WERI-Rb-1 (cell line): ENCODE results near the gene SFXN5.

Experiments
- DNase-seq: peaks from one replicate; pipeline ENCODE4 v3.0.0-alpha.2; 2020
- H3K27ac ChIP-seq: fragments of 250-450 bp; sonication (Bioruptor Pico); 2 replicates; pipeline ENCODE4 v1.5.1; 2020; ENCODE audit warnings: mild to moderate bottlenecking, moderate library complexity
- H3K27me3 ChIP-seq: fragments of 250-450 bp; sonication (Bioruptor Pico); 2 replicates; pipeline ENCODE4 v1.5.1; 2021; ENCODE audit warnings: mild to moderate bottlenecking, low read depth, moderate library complexity; ENCODE audit not compliant: insufficient read depth, severe bottlenecking
- H3K36me3 ChIP-seq: fragments of 250-450 bp; sonication (Bioruptor Pico); 2 replicates; pipeline ENCODE4 v1.5.1; 2020; ENCODE audit warnings: mild to moderate bottlenecking, moderate library complexity
- H3K4me3 ChIP-seq: 2 replicates; pipeline ENCODE4 v1.5.1; 2011; ENCODE audit warnings: low read depth, mild to moderate bottlenecking, control low read depth, low read length
- H3K9me3 ChIP-seq: fragments of 250-450 bp; sonication (Bioruptor Pico); 2 replicates; pipeline ENCODE4 v1.5.1; 2021; ENCODE audit warnings: mild to moderate bottlenecking, moderate library complexity; ENCODE audit not compliant: severe bottlenecking
- TF ChIP-seq, protein P1 (sequence below): IDR thresholded peaks from 2 replicates; pipeline ENCODE4 v1.5.1; 2011; ENCODE audit warnings: low read depth, mild to moderate bottlenecking, control low read depth, inconsistent platforms, low read length

Gene SFXN5

GRCh38 chr2:72991439-72991725 lies 80.1 kb downstream of the SFXN5 start:
- no peaks in the 10 kb centered on the region for H3K27me3 ChIP-seq
- H3K36me3 ChIP-seq = peaks cover 3% of the 10 kb centered on the region; the same call in 1 of the 2 replicates
- no peak overlapping the region for H3K4me3 ChIP-seq
- TF ChIP-seq, protein P1, sequence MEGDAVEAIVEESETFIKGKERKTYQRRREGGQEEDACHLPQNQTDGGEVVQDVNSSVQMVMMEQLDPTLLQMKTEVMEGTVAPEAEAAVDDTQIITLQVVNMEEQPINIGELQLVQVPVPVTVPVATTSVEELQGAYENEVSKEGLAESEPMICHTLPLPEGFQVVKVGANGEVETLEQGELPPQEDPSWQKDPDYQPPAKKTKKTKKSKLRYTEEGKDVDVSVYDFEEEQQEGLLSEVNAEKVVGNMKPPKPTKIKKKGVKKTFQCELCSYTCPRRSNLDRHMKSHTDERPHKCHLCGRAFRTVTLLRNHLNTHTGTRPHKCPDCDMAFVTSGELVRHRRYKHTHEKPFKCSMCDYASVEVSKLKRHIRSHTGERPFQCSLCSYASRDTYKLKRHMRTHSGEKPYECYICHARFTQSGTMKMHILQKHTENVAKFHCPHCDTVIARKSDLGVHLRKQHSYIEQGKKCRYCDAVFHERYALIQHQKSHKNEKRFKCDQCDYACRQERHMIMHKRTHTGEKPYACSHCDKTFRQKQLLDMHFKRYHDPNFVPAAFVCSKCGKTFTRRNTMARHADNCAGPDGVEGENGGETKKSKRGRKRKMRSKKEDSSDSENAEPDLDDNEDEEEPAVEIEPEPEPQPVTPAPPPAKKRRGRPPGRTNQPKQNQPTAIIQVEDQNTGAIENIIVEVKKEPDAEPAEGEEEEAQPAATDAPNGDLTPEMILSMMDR = no peak
- H3K9me3 ChIP-seq = no peaks in the 10 kb centered on the region
- no peak for DNase-seq
- H3K27ac ChIP-seq = no peak overlapping the region

DNA sequence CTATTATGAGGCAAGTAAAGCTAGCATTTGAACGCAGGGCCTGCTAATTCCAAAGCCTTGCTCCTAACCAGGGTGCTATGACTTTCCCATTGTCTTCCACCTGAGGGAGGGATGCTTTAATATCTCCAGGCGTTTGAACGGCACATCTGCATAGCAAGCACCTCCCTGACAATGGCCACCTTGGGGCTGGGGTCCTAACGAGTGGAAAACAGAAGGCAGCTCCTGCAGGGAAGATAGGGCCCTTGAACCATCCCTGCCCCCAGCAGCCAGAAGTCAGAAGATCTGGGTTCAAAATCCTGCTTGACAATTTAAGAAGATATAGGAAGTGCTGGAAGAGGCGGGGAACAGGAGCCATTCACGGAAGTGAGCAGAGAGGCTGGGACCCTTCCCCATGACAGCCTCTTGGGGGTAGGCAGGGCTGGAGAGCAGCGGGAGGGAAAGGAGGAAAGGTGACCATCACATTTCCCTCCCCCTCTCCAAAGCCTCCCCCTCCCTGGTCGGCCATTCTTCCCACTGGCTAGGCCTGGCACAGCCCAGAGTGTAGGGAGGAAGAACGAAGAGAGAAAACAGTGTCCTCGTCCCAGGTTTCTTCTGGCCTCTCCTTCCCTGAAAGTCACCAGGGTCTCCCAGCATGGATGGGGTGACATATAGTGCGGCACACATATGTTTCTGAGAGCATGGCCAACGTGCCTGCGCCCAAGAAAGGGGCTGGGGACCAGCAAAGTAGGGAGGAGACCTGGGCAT lies 80.6 kb downstream of the SFXN5 start:
- TF ChIP-seq, protein P1 = no peak
- Histone ChIP-seq H3K36me3 (peaks cover 3% of the 10 kb centered on the region; the same call in 1 of the 2 replicates), H3K9me3 (no peaks in the 10 kb centered on the region), H3K27me3 (no peaks in the 10 kb centered on the region), H3K27ac (no peak overlapping the region), H3K4me3 (no peak overlapping the region)
- DNase-seq = peak; percentile 5

DNA sequence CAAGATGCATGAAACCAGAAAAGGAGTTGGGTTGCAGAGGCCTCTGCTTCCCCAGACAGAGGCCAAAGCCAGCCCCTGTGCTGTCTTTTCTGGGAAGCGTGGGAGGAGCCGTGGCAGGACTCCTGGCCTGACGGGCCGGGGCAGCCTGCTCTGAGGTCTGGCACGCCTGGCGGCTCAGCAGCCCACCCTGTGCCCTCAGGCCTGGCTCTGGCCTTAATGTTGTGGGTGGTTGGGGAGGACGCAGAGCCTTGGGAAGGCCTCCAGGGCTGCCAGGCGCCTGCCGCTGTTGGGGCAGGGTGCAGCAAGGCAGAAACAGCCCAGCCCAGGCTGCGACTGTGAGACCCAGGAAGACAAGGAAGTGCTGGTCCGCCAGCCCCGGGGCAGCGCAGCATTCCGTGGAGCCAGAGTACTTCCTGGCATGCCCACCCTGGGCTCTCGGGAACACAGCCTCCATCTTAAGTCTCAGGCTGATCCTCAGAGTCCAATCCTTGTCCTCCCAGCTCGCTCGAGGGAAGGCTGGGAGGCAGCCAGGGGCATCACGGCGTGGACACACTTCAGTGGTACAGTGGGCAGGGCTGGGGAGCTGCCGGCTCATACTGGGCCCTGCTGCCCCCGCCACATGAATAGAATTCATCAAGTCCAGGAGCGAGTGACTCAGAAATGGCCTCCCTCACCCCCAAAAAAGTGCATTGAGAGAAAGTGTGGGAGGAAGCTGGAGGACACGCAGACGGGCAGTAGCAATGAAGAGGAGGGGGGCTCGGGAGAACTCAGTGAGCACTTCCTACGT lies 81.5 kb downstream of the SFXN5 start:
- Histone ChIP-seq H3K27ac (no peak overlapping the region), H3K4me3 (no peak overlapping the region), H3K36me3 (peaks cover 3% of the 10 kb centered on the region; the same call in 1 of the 2 replicates), H3K27me3 (no peaks in the 10 kb centered on the region), H3K9me3 (no peaks in the 10 kb centered on the region)
- DNase-seq = peak; percentile 6
- TF ChIP-seq, protein P1 = no peak

GRCh38 chr2:72988726-72989273 lies 82.7 kb downstream of the SFXN5 start:
- Histone ChIP-seq H3K4me3 (no peak overlapping the region), H3K27me3 (no peaks in the 10 kb centered on the region), H3K36me3 (peaks cover 3% of the 10 kb centered on the region; the same call in 1 of the 2 replicates), H3K9me3 (no peaks in the 10 kb centered on the region), H3K27ac (no peak overlapping the region)
- DNase-seq = no peak
- TF ChIP-seq, protein P1 = no peak

- TF ChIP-seq, protein P1 = no peak
- peaks cover 3% of the 10 kb centered on the region; the same call in 1 of the 2 replicates for H3K36me3 ChIP-seq
- no peak overlapping the region for H3K27ac ChIP-seq
- H3K4me3 ChIP-seq = no peak overlapping the region
- no peaks in the 10 kb centered on the region for H3K9me3 ChIP-seq
- H3K27me3 ChIP-seq = no peaks in the 10 kb centered on the region
- no peak for DNase-seq
These were observed 83.5 kb downstream of the SFXN5 start for GRCh38 chr2:72988041-72988440.
